ENCODE results near the gene LRIF1. TPM values are rescaled to one million over a fixed set of nuclear protein-coding genes. Genes with fewer than 3 reads are reported as not detected.

Gene LRIF1
- total RNA-seq, 4 donors from 2014 or later: 3.9 to 10.9 (median 8.7) TPM

DNA sequence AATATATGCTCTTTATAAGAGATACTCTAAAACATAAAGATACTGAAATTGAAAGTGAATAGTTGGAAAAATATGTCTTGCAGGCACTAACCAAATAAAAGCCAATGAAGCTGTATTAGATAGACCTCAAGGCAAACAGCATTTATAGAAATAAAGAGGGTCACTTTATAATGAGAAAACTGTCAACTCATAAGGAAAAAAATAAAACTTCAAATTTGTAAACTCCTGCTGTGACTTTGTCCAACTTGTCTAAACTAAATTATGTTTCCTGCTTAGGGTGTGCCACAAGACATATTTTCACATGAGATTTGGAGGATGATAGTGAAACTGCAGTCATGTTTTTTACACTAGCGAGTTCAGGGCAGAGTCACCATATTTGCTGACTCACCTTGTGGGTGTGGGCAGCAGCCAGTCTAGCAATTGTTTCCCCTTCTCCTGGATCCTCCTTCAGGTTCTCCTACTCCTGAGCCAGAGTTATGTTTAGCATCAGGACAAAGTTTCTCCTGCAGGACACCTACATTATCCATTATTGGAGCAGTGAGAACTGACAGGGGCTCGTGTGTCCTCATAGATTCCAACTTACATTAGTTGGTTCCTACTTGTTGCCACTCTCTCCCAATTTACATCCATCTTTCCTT, 46.9 kb downstream of the LRIF1 start:
- TF ChIP-seq POLR2A (IDR thresholded peaks at IDR 0.05): no peak
- no peak for TF ChIP-seq EP300 (IDR thresholded peaks at IDR 0.05)
- TF ChIP-seq, protein P1, sequence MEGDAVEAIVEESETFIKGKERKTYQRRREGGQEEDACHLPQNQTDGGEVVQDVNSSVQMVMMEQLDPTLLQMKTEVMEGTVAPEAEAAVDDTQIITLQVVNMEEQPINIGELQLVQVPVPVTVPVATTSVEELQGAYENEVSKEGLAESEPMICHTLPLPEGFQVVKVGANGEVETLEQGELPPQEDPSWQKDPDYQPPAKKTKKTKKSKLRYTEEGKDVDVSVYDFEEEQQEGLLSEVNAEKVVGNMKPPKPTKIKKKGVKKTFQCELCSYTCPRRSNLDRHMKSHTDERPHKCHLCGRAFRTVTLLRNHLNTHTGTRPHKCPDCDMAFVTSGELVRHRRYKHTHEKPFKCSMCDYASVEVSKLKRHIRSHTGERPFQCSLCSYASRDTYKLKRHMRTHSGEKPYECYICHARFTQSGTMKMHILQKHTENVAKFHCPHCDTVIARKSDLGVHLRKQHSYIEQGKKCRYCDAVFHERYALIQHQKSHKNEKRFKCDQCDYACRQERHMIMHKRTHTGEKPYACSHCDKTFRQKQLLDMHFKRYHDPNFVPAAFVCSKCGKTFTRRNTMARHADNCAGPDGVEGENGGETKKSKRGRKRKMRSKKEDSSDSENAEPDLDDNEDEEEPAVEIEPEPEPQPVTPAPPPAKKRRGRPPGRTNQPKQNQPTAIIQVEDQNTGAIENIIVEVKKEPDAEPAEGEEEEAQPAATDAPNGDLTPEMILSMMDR (IDR thresholded peaks at IDR 0.05): no peak

DNA sequence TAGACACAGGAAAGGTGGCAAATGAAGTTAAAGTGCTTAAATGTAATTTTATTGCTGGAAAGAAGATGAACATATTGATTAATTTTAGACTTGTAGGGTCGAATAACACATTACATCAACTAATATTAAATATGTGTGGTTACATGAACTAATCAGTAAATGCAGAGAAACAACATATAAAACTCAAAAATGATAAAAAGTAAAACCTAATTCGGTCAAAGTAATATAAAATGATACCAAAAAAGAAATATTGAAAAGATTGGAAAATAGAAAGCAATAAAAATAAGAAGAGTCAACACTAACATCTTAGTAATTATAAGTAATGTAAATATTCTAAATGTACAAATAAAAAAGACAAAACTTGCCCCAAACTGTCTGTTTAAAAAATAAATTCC, 47.5 kb downstream of the LRIF1 start:
- Histone ChIP-seq H3K9me3 (peaks cover 0 to 23% (median 0%) of the 10 kb centered on the region in 4 donors), H3K36me3 (no peaks in the 10 kb centered on the region), H3K27me3 (no peaks in the 10 kb centered on the region), H3K27ac (no peak overlapping the region), H3K4me1 (no peaks in the 10 kb centered on the region), H3K4me3 (no peak overlapping the region)
- 69 to 71% methylated on average over 2 of the region's 2 CpGs for whole genome bisulfite sequencing, 2 donors
- TF ChIP-seq POLR2A (IDR thresholded peaks at IDR 0.05): no peak
- no peak for TF ChIP-seq EP300 (IDR thresholded peaks at IDR 0.05)
- TF ChIP-seq, protein P1 (IDR thresholded peaks at IDR 0.05): no peak
- no peak for DNase-seq (ENCODE audit: low spot score in 2 of 2)

More for the DNA sequence above, 46.9 kb downstream of the LRIF1 start:
- Histone ChIP-seq H3K9me3 (peaks cover 0 to 23% (median 0%) of the 10 kb centered on the region in 4 donors), H3K36me3 (no peaks in the 10 kb centered on the region), H3K4me3 (no peak overlapping the region), H3K4me1 (no peaks in the 10 kb centered on the region), H3K27ac (no peak overlapping the region), H3K27me3 (no peaks in the 10 kb centered on the region)
- no peak for DNase-seq (ENCODE audit: low spot score in 2 of 2)
- 49 to 51% methylated on average over 2 of the region's 2 CpGs for WGBS, 2 donors

DNA sequence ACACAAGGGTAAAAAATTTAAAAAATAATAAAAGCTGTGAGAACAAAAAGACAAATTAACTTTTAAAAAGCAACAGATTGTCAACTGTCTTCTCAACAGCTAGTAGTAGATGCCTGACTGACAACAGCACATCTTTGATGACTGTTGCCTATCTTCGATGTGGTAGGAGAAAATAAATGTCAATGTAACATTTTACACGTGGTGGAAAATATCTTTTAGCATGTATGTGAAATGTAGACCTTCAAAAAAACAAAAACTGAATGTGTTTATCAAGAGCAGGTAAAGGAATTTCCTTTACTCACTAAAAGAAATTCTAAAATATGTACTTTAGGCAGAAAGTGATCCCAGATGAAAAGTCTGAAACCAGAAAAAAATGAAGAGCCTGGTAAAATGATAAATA, 47.9 kb downstream of the LRIF1 start:
- Histone ChIP-seq H3K27ac (no peak overlapping the region), H3K9me3 (peaks cover 0 to 23% (median 0%) of the 10 kb centered on the region in 4 donors), H3K4me1 (no peaks in the 10 kb centered on the region), H3K36me3 (no peaks in the 10 kb centered on the region), H3K4me3 (no peak overlapping the region), H3K27me3 (no peaks in the 10 kb centered on the region)
- 42 to 45% methylated on average over 2 of the region's 2 CpGs for WGBS, 2 donors
- TF ChIP-seq POLR2A (IDR thresholded peaks at IDR 0.05): no peak
- TF ChIP-seq, protein P1 (IDR thresholded peaks at IDR 0.05): no peak
- TF ChIP-seq EP300 (IDR thresholded peaks at IDR 0.05): no peak
- no peak for DNase-seq (ENCODE audit: low spot score in 2 of 2)

DNA sequence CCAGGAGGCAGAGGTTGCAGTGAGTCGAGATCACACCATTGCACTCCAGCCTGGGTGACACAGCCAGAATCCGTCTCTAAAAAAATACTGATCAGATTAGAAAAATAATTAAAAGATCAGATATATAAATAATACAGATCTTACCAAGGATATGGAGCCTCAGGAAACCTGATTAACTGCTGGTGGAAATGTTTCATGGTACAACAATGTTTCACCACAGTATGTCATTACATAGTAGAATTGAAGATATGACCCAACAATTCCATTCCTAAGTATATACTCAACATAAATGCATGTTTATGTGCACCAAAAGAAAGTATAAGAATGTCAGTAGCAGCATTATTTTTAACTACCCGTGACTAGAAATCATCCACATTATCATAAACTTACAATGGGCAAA, 49.0 kb downstream of the LRIF1 start:
- H3K9me3 ChIP-seq: peaks cover 0 to 23% (median 0%) of the 10 kb centered on the region in 4 donors
- no peak overlapping the region for H3K4me3 ChIP-seq
- WGBS, 2 donors: 91 to 95% methylated on average over 3 of the region's 3 CpGs
- H3K36me3 ChIP-seq: no peaks in the 10 kb centered on the region
- no peak overlapping the region for H3K27ac ChIP-seq
- no peak for TF ChIP-seq EP300 (IDR thresholded peaks at IDR 0.05)
- H3K27me3 ChIP-seq: no peaks in the 10 kb centered on the region
- H3K4me1 ChIP-seq: no peaks in the 10 kb centered on the region
- DNase-seq (ENCODE audit: low spot score in 2 of 2): no peak

DNA sequence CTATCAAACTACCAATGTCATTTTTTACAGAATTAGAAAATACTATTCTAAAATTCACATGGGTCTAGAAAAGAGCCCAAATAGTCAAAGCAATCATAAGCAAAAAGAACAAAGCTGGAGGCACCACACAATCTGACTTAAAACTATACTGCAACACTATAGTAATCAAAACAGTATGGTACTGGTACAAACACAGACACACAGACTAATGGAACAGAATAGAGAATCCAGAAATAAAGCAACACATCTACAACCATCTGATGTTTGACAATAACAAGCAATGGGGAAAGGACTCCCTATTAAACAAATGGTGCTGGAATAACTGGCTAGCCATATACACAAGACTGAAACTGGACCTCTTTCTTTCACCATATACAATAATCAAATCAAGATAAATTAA, 50.9 kb downstream of the LRIF1 start:
- Histone ChIP-seq H3K9me3 (peaks cover 0 to 23% (median 0%) of the 10 kb centered on the region in 4 donors), H3K4me1 (no peaks in the 10 kb centered on the region), H3K27me3 (no peaks in the 10 kb centered on the region), H3K27ac (no peak overlapping the region), H3K36me3 (no peaks in the 10 kb centered on the region), H3K4me3 (no peak overlapping the region)
- no peak for DNase-seq (ENCODE audit: low spot score in 2 of 2)
- no peak for TF ChIP-seq EP300 (IDR thresholded peaks at IDR 0.05)
- no peak for TF ChIP-seq POLR2A (IDR thresholded peaks at IDR 0.05)
- TF ChIP-seq, protein P1 (IDR thresholded peaks at IDR 0.05): no peak

All from tibial nerve (tissue), 4 donors.